ENCODE measurements around the gene SPNS2.

SPNS2 gene

GRCh38 chr17:4525691-4526397 lies 27.2 kb downstream of the SPNS2 start:
- DNase-seq: no peak

GRCh38 chr17:4527134-4527533 lies 28.5 kb downstream of the SPNS2 start:
- no peak for DNase-seq

GRCh38 chr17:4527566-4528125 lies 29.0 kb downstream of the SPNS2 start:
- no peak for DNase-seq

GRCh38 chr17:4529533-4530152 lies 31.0 kb downstream of the SPNS2 start:
- DNase-seq: no peak

- DNase-seq: no peak
These were observed 32.4 kb downstream of the SPNS2 start for GRCh38 chr17:4530799-4531730.

- no peak for DNase-seq
These were observed 33.5 kb downstream of the SPNS2 start for GRCh38 chr17:4531988-4532736.

GRCh38 chr17:4532860-4533522 lies 34.3 kb downstream of the SPNS2 start:
- DNase-seq: no peak

GRCh38 chr17:4533523-4534504 lies 35.1 kb downstream of the SPNS2 start:
- no peak for DNase-seq

- DNase-seq: no peak
These were observed 35.8 kb downstream of the SPNS2 start for GRCh38 chr17:4534515-4534914.

GRCh38 chr17:4534928-4535666 lies 36.4 kb downstream of the SPNS2 start:
- no peak for DNase-seq

- DNase-seq: no peak
These were observed 37.1 kb downstream of the SPNS2 start for GRCh38 chr17:4535667-4536258.

- DNase-seq: no peak
These were observed 37.6 kb downstream of the SPNS2 start for GRCh38 chr17:4536259-4536741.

GRCh38 chr17:4536742-4537411 lies 38.2 kb downstream of the SPNS2 start:
- DNase-seq: no peak

GRCh38 chr17:4537451-4538235 lies 39.0 kb downstream of the SPNS2 start:
- no peak for DNase-seq

GRCh38 chr17:4538236-4539002 lies 39.7 kb downstream of the SPNS2 start:
- no peak for DNase-seq

GRCh38 chr17:4539025-4539424 lies 40.3 kb downstream of the SPNS2 start:
- no peak for DNase-seq

GRCh38 chr17:4539576-4540223 lies 41.0 kb downstream of the SPNS2 start:
- no peak for DNase-seq

Measured in NCI-H2029 (cell line).